Adrenal gland (tissue), 12 donors: ENCODE measurements around the gene FNBP1L. TPM values are rescaled to one million over a fixed set of nuclear protein-coding genes. Genes with fewer than 3 reads are reported as not detected.
"Not testable (repeated sequence)": the region's sequence is repeated elsewhere in the genome, so short reads cannot be mapped to it uniquely, and the experiment has no call there.

Experiments used
- DNase-seq, 7 donors: peaks; one replicate each; pipeline ENCODE4 v3.0.0-alpha.2; 2019 to 2020
- H3K27ac ChIP-seq, 5 donors: fragments of 200-600 bp; sonication (generic) in 4 of 5; 1 replicate in 3 of 5; 2 replicates in 2 of 5; pipeline versions ENCODE4 v1.5.1 to v1.8.0; 2016 to 2020; ENCODE audit warnings: mild to moderate bottlenecking in 1 of 5
- H3K27me3 ChIP-seq: fragments of 200-600 bp; 2 replicates; pipeline ENCODE4 v1.8.0; 2021
- H3K36me3 ChIP-seq, 2 donors: fragments of 200-600 bp; replicated peaks in 1 of 2; 1 replicate in 1 of 2; 2 replicates in 1 of 2; pipeline versions ENCODE4 v1.5.1 to v1.8.0; 2018 to 2022
- H3K4me1 ChIP-seq, 2 donors: fragments of 200-600 bp; replicated peaks in 1 of 2; 1 replicate in 1 of 2; 2 replicates in 1 of 2; pipeline versions ENCODE4 v1.5.1 to v1.8.0; 2018 to 2021
- H3K4me3 ChIP-seq, 4 donors: fragments of 200-600 bp; sonication (generic) in 3 of 4; one replicate each; pipeline ENCODE4 v1.5.1; 2016 to 2018
- H3K9me3 ChIP-seq, 3 donors: fragments of 200-600 bp; sonication (generic) in 1 of 3; replicated peaks in 1 of 3; 1 replicate in 2 of 3; 2 replicates in 1 of 3; pipeline versions ENCODE4 v1.5.1 to v1.8.0; 2016 to 2021
- CTCF ChIP-seq, 6 experiments: fragments of 450-650 bp in 4 of 6; fragments of 200-600 bp in 2 of 6; sonication (generic) in 1 of 6; IDR thresholded peaks; 1 replicate in 5 of 6; 2 replicates in 1 of 6; pipeline versions ENCODE4 v1.5.1 to v1.8.0; 2016 to 2021; ENCODE audit warnings: antibody characterized with exemption in 6 of 6, mild to moderate bottlenecking in 2 of 6, moderate library complexity in 1 of 6
- POLR2A ChIP-seq, 2 donors: fragments of 450-650 bp; IDR thresholded peaks; one replicate each; pipeline ENCODE4 v1.6.1; 2017; ENCODE audit warnings: antibody characterized with exemption in 2 of 2, mild to moderate bottlenecking in 2 of 2, moderate library complexity in 1 of 2
- WGBS, 4 donors: extraction: QIAGEN DNeasy Blood & Tissue Kit in 2 of 4; methylation state at CpG; one replicate each; pipeline versions ENCODE4 v1.1.5 to v1.1.7; 2013 to 2017; 5-methylcytosine and 5-hydroxymethylcytosine counted together
- intact Hi-C, 2 donors: fragments of 100-400 bp; cut with DNase I; formaldehyde crosslinking; loops; one replicate each; pipeline versions ENCODE4 v1.14.1 to v1.15.0; 2022 to 2023
- polyA plus RNA-seq, 3 donors: library from polyadenylated mRNA; stranded (reverse); fragments of 200-250 nt in 2 of 3; fragments of 350-450 nt in 1 of 3; fragmentation: Illumina TruSeq in 1 of 3; extraction: RNeasy Lipid Tissue Mini Kit (QIAGEN cat#74804) in 1 of 3; gene quantifications; one replicate each; pipeline ENCODE4 v1.2.3, GENCODE V29; 2013 to 2014
- total RNA-seq, 9 donors: library from RNA; depleted of rRNA in 4 of 9; stranded (reverse); fragments of >200 nt in 4 of 9; fragments of 120-200 nt in 1 of 9; fragmentation: NEBNext Ultra II Directional in 1 of 9; extraction: Animal tissue kit (Norgen Biotek cat#: 25700) in 1 of 9; gene quantifications; one replicate each; pipeline versions ENCODE4 v1.1.0 to v1.2.4, GENCODE V29; 2013 to 2023
- donor health status: healthy with polysubstance abuse.
- donor health status: Bipolar disorder and iron deficiency.
- donor health status: DM: yes; HTN: yes; CAD: no.
- donor health status: DM: no; HTN: no; CAD: no.
- donor health status: DM: no; HTN: no; CAD: no.
- donor health status: DM: yes; HTN: yes; CAD: no.

FNBP1L gene
- total and polyA plus RNA-seq, 12 donors = 6.1 to 21.4 (median 14.3) TPM

- Histone ChIP-seq H3K9me3 (no peaks in the 10 kb centered on the region), H3K27me3 (no peaks in the 10 kb centered on the region), H3K27ac (no peak overlapping the region), H3K36me3 (no peaks in the 10 kb centered on the region), H3K4me3 (no peak overlapping the region), H3K4me1 (no peaks in the 10 kb centered on the region)
- TF ChIP-seq CTCF (IDR thresholded peaks at IDR 0.05) (no peak), POLR2A (IDR thresholded peaks at IDR 0.05) (no peak)
- DNase-seq = no peak
- WGBS, 4 donors = 92 to 98% (median 94%) methylated on average over 5 of the region's 5 CpGs
- intact Hi-C loops = no loop called here
Measured at GRCh38 chr1:93461236-93461635, 13.3 kb downstream of the FNBP1L start.

- Histone ChIP-seq H3K27me3 (no peaks in the 10 kb centered on the region), H3K36me3 (no peaks in the 10 kb centered on the region), H3K4me1 (no peaks in the 10 kb centered on the region), H3K4me3 (no peak overlapping the region), H3K9me3 (no peaks in the 10 kb centered on the region), H3K27ac (no peak overlapping the region)
- WGBS, 4 donors = 94 to 100% (median 100%) methylated on average over 1 of the region's 1 CpG
- intact Hi-C loops = no loop called here
- TF ChIP-seq POLR2A (IDR thresholded peaks at IDR 0.05) (no peak), CTCF (IDR thresholded peaks at IDR 0.05) (no peak)
- DNase-seq = no peak
Measured at GRCh38 chr1:93463960-93464359, 16.0 kb downstream of the FNBP1L start.

- intact Hi-C loops, H3K9me3 ChIP-seq, DNase-seq, H3K27me3 ChIP-seq, H3K36me3 ChIP-seq, H3K4me1 ChIP-seq, H3K27ac ChIP-seq, H3K4me3 ChIP-seq: not testable (repeated sequence)
- 78 to 96% (median 87%) methylated on average over 5 to 6 of the region's 6 CpGs for WGBS, 4 donors
Measured at GRCh38 chr1:93465371-93466082, 17.6 kb downstream of the FNBP1L start.

GRCh38 chr1:93467606-93468005 lies 19.7 kb downstream of the FNBP1L start:
- Histone ChIP-seq H3K4me1 (peaks cover 9 to 10% of the 10 kb centered on the region in 2 donors), H3K27me3 (no peaks in the 10 kb centered on the region), H3K9me3 (no peaks in the 10 kb centered on the region), H3K36me3 (no peaks in the 10 kb centered on the region), H3K4me3 (no peak overlapping the region), H3K27ac (no peak overlapping the region)
- no peak for TF ChIP-seq POLR2A (IDR thresholded peaks at IDR 0.05)
- TF ChIP-seq CTCF (IDR thresholded peaks at IDR 0.05) = no peak
- intact Hi-C loops = no loop called here
- WGBS, 4 donors = 91 to 100% (median 96%) methylated on average over 4 of the region's 4 CpGs
- no peak for DNase-seq

GRCh38 chr1:93468662-93469061 lies 20.7 kb downstream of the FNBP1L start:
- DNase-seq = no peak
- no peak for TF ChIP-seq CTCF (IDR thresholded peaks at IDR 0.05)
- Histone ChIP-seq H3K4me1 (peaks cover 9 to 10% of the 10 kb centered on the region in 2 donors), H3K36me3 (no peaks in the 10 kb centered on the region), H3K9me3 (no peaks in the 10 kb centered on the region), H3K4me3 (no peak overlapping the region), H3K27me3 (no peaks in the 10 kb centered on the region), H3K27ac (no peak overlapping the region)
- WGBS, 4 donors = 92 to 99% (median 95%) methylated on average over 3 of the region's 3 CpGs
- intact Hi-C loops = no loop called here

- H3K27me3 ChIP-seq, DNase-seq, H3K36me3 ChIP-seq, H3K27ac ChIP-seq, H3K4me3 ChIP-seq, intact Hi-C loops, H3K9me3 ChIP-seq: not testable (repeated sequence)
- WGBS, 4 donors = 95 to 99% (median 97%) methylated on average over 3 of the region's 3 CpGs
- peaks cover 10 to 11% of the 10 kb centered on the region in 2 donors for H3K4me1 ChIP-seq
Measured at GRCh38 chr1:93469223-93469622, 21.3 kb downstream of the FNBP1L start.
